Esophagus squamous epithelium (tissue), 4 donors: Measurements from ENCODE around the gene PLA2G4B.

ENCODE experiments used
- POLR2A ChIP-seq, 4 donors: fragments of 450-650 bp; IDR thresholded peaks; one replicate each; pipeline ENCODE4 v1.6.1; 2017; ENCODE audit warnings: antibody characterized with exemption in 4 of 4, mild to moderate bottlenecking in 4 of 4, moderate library complexity in 3 of 4
- TF ChIP-seq, protein P1 (sequence below), 6 experiments: fragments of 450-650 bp in 4 of 6; fragments of 200-600 bp in 2 of 6; sonication (generic) in 2 of 6; IDR thresholded peaks; one replicate each; pipeline ENCODE4 v1.5.1; 2016 to 2019; ENCODE audit warnings: antibody characterized with exemption in 6 of 6, mild to moderate bottlenecking in 4 of 6, moderate library complexity in 4 of 6

DNA sequence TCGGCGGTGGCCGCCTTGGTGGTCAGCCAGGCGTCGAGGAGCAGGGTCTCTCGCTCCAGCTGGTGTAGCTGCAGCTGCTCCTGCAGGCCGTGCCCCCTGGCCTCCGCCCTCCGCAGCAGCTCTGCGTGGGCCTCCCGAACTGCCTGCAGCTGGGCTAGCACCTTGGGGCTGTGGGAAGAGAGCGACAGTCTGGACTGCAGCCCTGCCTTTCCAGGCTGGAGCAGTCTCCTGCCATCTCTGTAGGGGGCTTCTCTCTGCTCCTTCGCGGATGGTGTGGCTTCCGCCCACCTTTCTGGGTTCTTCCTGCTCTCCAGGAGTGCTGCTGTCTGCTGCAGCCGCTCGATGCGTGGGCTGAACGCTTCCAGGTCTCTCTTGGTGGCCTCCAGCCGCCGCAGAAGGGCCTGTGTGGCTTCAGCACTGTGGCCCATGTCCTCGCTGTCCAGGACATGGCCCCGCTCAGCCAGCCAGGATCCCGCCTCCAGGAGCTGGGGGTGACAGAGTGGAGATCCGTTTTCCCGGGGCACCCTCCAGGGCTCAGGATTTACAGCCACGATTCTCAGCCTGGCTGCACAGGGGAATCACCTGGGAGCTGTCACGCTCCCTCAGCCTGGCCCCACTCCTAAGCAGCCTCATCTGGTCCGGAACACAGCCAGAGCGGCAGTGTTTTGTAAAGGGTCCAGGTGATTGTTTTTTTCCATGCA is 16.8 kb downstream of the PLA2G4B start:
- TF ChIP-seq, protein P1, sequence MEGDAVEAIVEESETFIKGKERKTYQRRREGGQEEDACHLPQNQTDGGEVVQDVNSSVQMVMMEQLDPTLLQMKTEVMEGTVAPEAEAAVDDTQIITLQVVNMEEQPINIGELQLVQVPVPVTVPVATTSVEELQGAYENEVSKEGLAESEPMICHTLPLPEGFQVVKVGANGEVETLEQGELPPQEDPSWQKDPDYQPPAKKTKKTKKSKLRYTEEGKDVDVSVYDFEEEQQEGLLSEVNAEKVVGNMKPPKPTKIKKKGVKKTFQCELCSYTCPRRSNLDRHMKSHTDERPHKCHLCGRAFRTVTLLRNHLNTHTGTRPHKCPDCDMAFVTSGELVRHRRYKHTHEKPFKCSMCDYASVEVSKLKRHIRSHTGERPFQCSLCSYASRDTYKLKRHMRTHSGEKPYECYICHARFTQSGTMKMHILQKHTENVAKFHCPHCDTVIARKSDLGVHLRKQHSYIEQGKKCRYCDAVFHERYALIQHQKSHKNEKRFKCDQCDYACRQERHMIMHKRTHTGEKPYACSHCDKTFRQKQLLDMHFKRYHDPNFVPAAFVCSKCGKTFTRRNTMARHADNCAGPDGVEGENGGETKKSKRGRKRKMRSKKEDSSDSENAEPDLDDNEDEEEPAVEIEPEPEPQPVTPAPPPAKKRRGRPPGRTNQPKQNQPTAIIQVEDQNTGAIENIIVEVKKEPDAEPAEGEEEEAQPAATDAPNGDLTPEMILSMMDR (IDR thresholded peaks at IDR 0.05): no peak
- TF ChIP-seq POLR2A (IDR thresholded peaks at IDR 0.05): no peak
